Islet precursor cell (in vitro differentiated cells): Measurements from ENCODE around the gene LAMA2.
A peak's percentile ranks its signal among the peaks of the same experiment; 100 is the strongest.

Experiments
- DNase-seq: peaks from one replicate; pipeline ENCODE4 v3.0.0-alpha.2; 2018

LAMA2 gene

GRCh38 chr6:128882991-128883611 lies at the start of gene LAMA2:
TSS of gene LAMA2 (plus strand) at chr6:128883138. CDS start at chr6:128883246, 108 bp downstream.
- DNase-seq = peak; percentile 95

GRCh38 chr6:128836761-128837160 lies 46.2 kb upstream of the LAMA2 start:
- no peak for DNase-seq

- DNase-seq = no peak
These were observed 41.4 kb upstream of the LAMA2 start for GRCh38 chr6:128841518-128841917.

GRCh38 chr6:128844598-128844997 lies 38.3 kb upstream of the LAMA2 start:
- DNase-seq = no peak

- no peak for DNase-seq
These were observed 35.3 kb upstream of the LAMA2 start for GRCh38 chr6:128847431-128848210.

- DNase-seq = no peak
These were observed 34.6 kb upstream of the LAMA2 start for GRCh38 chr6:128848212-128848935.

- DNase-seq = no peak
These were observed 27.3 kb upstream of the LAMA2 start for GRCh38 chr6:128855581-128856085.

GRCh38 chr6:128857806-128858205 lies 25.1 kb upstream of the LAMA2 start:
- DNase-seq = no peak

GRCh38 chr6:128860782-128861181 lies 22.2 kb upstream of the LAMA2 start:
- DNase-seq = no peak

- no peak for DNase-seq
These were observed 19.0 kb upstream of the LAMA2 start for GRCh38 chr6:128863983-128864382.

- DNase-seq = no peak
These were observed 12.2 kb upstream of the LAMA2 start for GRCh38 chr6:128870746-128871145.

- no peak for DNase-seq
These were observed 8.1 kb upstream of the LAMA2 start for GRCh38 chr6:128874863-128875262.

- DNase-seq = peak; percentile 62
These were observed 378 bp upstream of the LAMA2 start for GRCh38 chr6:128882560-128882959.

- DNase-seq = no peak
These were observed 968 bp downstream of the LAMA2 start for GRCh38 chr6:128883906-128884305.

GRCh38 chr6:128885381-128885780 lies 2.4 kb downstream of the LAMA2 start:
- no peak for DNase-seq

- no peak for DNase-seq
These were observed 3.8 kb downstream of the LAMA2 start for GRCh38 chr6:128886706-128887105.

GRCh38 chr6:128888444-128889175 lies 5.7 kb downstream of the LAMA2 start:
- DNase-seq = no peak

- no peak for DNase-seq
These were observed 6.9 kb downstream of the LAMA2 start for GRCh38 chr6:128889870-128890269.

- DNase-seq = no peak
These were observed 9.1 kb downstream of the LAMA2 start for GRCh38 chr6:128892079-128892478.

GRCh38 chr6:128899341-128900050 lies 16.6 kb downstream of the LAMA2 start:
- DNase-seq = no peak

GRCh38 chr6:128903715-128904114 lies 20.8 kb downstream of the LAMA2 start:
- DNase-seq = no peak

- no peak for DNase-seq
These were observed 31.1 kb downstream of the LAMA2 start for GRCh38 chr6:128914051-128914450.
